ENCODE data around the gene SHISAL2A. TPM values are rescaled to one million over a fixed set of nuclear protein-coding genes. Genes with fewer than 3 reads are reported as not detected.

Gene SHISAL2A
- total and polyA plus RNA-seq, 2 of the 13 experiments (the other 11 are each of a cell fraction or from before 2014, with no cell fraction given), result not detected

DNA sequence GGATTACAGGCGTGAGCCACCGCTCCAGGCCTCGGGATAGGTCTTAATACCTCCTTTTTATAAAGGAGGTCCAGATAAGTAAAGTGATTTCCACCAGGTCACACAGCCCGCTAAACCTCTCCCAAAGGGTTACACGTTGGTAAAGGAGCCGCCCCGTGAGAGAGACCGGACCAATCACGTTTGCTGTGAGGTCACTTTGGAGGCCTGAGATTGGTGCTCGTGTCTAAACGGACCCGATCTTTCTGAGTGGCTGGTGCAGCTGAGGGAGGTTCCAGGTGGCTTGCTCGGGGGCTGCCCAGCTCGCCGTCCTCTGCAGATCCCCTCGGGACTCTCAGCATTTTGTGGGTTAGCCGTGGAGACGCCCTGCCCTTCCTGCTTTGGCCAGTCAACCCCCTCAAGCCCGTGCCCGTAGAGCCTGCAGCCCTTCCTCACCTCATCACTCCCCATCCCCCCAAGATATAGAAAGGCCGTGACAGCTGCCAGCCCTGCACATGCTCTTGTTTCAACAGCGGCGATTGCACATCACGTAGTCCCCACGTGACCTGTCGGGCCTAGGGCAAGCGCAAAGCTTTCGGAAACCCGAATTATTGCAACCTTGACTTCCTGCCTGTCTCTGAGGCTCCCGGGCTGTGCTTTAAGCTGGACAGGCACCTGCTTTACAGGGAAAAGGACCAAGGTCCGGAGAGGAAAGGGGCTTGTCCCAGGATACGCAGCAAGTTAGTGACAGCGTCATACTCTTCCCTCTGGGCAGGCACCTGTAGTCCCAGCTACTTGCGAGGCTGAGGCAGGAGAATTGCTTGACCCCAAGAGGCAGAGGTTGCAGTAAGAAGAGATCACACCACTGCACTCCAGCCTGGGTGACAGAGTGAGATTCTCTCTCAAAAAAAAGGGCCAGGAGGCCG is 70.2 kb downstream of the SHISAL2A start (continued):
- TF ChIP-seq ZNF318 (CRISPR knock-in tag; IDR thresholded peaks at IDR 0.05) (peak; percentile 94; the same call in 1 of the 2 replicates), EED (CRISPR knock-in tag; IDR thresholded peaks at IDR 0.05) (peak; percentile 97), FOXO4 (CRISPR knock-in tag; conservative IDR thresholded peaks at IDR 0.05) (0 out of 2 replicates have a peak, but pooled peaks have one; percentile 92), NR2F6 (IDR thresholded peaks at IDR 0.05) (no peak), NR2F6 (CRISPR knock-in tag; IDR thresholded peaks at IDR 0.05) (peak; percentile 43; the same call in 1 of the 2 replicates), ZNF546 (CRISPR knock-in tag; conservative IDR thresholded peaks at IDR 0.05) (peak; percentile 54; the same call in 1 of the 2 replicates), ATRX (CRISPR knock-in tag; IDR thresholded peaks at IDR 0.05; ENCODE audit: borderline replicate concordance) (no peak), KMT2B (CRISPR knock-in tag; IDR thresholded peaks at IDR 0.05) (peak; percentile 81), GLI4 (CRISPR knock-in tag; IDR thresholded peaks at IDR 0.05; ENCODE audit: borderline replicate concordance) (peak; percentile 48; the same call in 1 of the 2 replicates), ZBTB21 (CRISPR knock-in tag; IDR thresholded peaks at IDR 0.05) (no peak)
- TF ChIP-seq, protein P1, sequence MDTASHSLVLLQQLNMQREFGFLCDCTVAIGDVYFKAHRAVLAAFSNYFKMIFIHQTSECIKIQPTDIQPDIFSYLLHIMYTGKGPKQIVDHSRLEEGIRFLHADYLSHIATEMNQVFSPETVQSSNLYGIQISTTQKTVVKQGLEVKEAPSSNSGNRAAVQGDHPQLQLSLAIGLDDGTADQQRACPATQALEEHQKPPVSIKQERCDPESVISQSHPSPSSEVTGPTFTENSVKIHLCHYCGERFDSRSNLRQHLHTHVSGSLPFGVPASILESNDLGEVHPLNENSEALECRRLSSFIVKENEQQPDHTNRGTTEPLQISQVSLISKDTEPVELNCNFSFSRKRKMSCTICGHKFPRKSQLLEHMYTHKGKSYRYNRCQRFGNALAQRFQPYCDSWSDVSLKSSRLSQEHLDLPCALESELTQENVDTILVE (CRISPR knock-in tag; IDR thresholded peaks at IDR 0.05), result peak; percentile 91

All from HepG2 (cell line).